Colonic mucosa (tissue), 4 donors: ENCODE measurements around the gene DCAF12L2. TPM values are rescaled to one million over a fixed set of nuclear protein-coding genes. Genes with fewer than 3 reads are reported as not detected.

Source experiments
- DNase-seq: peaks from one replicate; pipeline ENCODE4 v3.0.0-alpha.2; 2020
- H3K27ac ChIP-seq: fragments of 200-600 bp; one replicate; pipeline ENCODE4 v1.8.0; 2021
- H3K27me3 ChIP-seq: fragments of 200-600 bp; one replicate; pipeline ENCODE4 v1.8.0; 2021
- H3K36me3 ChIP-seq: fragments of 200-600 bp; one replicate; pipeline ENCODE4 v1.8.0; 2021
- H3K4me1 ChIP-seq: fragments of 200-600 bp; one replicate; pipeline ENCODE4 v1.8.0; 2021; ENCODE audit warnings: mild to moderate bottlenecking
- H3K4me3 ChIP-seq: fragments of 200-600 bp; one replicate; pipeline ENCODE4 v1.8.0; 2021
- H3K9ac ChIP-seq, 2 donors: one replicate each; pipeline ENCODE4 v1.7.0; 2013; ENCODE audit warnings: control low read depth in 2 of 2, low read depth in 2 of 2, low read length in 2 of 2
- H3K9me3 ChIP-seq: fragments of 200-600 bp; one replicate; pipeline ENCODE4 v1.8.0; 2021
- intact Hi-C: fragments of 100-400 bp; cut with DNase I; formaldehyde crosslinking; loops from one replicate; pipeline ENCODE4 v1.14.1; 2022
- total RNA-seq, 2 donors: library from RNA; stranded (reverse); fragmentation: NEBNext Ultra II Directional in 1 of 2; extraction: Animal tissue kit (Norgen Biotek cat#: 25700) in 1 of 2; gene quantifications; one replicate each; pipeline ENCODE4 v1.2.1, GENCODE V29; 2021
- TF ChIP-seq, protein P1 (sequence below): fragments of 200-600 bp; IDR thresholded peaks from one replicate; pipeline ENCODE4 v1.8.0; 2022; ENCODE audit warnings: antibody characterized with exemption, mild to moderate bottlenecking
- donor health status: healthy.
- donor health status: DM: no; HTN: no; CAD: no.
- donor health status: DM: no; HTN: no; CAD: no.

Gene DCAF12L2
- total RNA-seq, 2 donors from 2014 or later: 0.08 TPM; not detected in 1

DNA sequence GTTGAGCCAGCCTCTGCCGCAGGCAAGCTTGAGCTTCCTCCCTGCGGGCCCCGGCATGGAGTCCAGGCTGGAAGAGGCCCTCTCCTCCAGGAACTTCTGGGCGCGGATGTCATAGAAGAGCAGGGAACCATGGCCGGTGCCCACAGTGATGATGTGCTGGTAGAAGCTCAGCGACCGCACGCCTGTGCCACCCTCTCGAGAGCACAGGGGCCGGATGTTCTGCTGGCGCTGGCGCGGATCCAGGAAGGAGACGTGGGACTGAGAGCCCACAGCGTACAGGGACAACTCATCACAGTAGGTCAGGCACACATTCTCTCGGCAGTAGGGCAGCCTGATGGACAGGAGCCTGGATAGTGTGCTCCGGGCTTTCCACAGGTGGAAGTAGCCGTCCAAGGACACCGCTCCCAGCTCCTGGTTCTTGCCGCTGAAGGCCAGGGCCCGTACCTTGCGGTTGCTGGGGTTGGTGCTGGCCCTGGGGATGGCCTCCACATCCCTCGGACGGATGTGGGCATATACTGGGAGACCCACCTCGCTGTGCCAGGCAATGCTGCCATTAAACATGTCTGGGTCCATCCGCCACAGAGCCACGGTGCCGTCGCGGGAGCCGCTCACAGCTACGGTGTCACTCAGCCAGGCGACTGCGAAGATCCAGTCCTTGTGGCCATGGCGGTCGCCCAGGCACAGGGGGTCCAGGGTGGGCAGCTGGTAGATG is 1.2 kb downstream of the DCAF12L2 start:
- intact Hi-C loops: no loop called here
- Histone ChIP-seq H3K27ac (no peak overlapping the region), H3K27me3 (no peaks in the 10 kb centered on the region), H3K9ac (no peak overlapping the region), H3K36me3 (no peaks in the 10 kb centered on the region), H3K9me3 (no peaks in the 10 kb centered on the region), H3K4me1 (no peaks in the 10 kb centered on the region), H3K4me3 (no peak overlapping the region)
- TF ChIP-seq, protein P1, sequence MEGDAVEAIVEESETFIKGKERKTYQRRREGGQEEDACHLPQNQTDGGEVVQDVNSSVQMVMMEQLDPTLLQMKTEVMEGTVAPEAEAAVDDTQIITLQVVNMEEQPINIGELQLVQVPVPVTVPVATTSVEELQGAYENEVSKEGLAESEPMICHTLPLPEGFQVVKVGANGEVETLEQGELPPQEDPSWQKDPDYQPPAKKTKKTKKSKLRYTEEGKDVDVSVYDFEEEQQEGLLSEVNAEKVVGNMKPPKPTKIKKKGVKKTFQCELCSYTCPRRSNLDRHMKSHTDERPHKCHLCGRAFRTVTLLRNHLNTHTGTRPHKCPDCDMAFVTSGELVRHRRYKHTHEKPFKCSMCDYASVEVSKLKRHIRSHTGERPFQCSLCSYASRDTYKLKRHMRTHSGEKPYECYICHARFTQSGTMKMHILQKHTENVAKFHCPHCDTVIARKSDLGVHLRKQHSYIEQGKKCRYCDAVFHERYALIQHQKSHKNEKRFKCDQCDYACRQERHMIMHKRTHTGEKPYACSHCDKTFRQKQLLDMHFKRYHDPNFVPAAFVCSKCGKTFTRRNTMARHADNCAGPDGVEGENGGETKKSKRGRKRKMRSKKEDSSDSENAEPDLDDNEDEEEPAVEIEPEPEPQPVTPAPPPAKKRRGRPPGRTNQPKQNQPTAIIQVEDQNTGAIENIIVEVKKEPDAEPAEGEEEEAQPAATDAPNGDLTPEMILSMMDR: no peak
- no peak for DNase-seq

DNA sequence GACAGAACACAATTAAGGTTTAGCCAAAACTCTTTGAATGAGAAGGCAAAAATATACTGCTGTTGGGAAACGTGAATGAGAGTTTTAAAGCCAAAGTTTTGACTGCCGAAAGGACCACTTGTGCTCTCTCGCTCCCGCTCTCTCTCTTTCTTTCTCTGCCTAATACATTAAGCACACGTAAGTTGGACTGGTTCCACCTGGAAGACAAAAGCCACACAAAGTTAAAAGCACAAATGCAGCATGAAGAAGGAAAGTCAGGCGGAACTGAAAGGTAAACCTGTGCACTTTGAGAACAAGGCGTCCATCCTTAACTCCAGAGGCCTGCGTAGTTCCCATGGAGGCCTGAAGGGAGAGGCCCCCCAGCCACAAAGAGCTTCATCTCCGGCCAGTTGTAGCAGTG is 1.9 kb downstream of the DCAF12L2 start:
- no peak for DNase-seq
- TF ChIP-seq, protein P1: no peak
- intact Hi-C loops: no loop called here
- Histone ChIP-seq H3K4me3 (no peak overlapping the region), H3K4me1 (no peaks in the 10 kb centered on the region), H3K36me3 (no peaks in the 10 kb centered on the region), H3K9me3 (no peaks in the 10 kb centered on the region), H3K9ac (no peak overlapping the region), H3K27ac (no peak overlapping the region), H3K27me3 (no peaks in the 10 kb centered on the region)

DNA sequence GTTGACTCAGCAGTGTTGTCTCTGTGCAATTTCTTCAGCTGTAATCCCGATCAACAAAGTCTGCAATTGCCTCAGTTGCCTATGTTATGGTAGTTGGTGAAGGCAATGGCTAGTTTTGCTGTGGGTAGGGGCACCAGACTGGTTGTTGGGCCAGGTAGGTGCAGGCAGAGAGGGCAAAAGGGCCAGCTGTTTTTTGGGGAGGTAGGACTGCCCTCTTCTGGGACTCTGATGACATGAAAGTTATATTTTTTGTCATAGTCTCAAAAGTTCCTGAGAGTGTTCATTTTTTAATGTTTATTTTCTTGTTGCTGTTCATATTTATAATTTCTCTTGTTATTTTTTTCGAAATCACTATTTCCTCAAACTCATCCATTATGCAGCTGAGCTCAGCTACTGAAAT is 25.1 kb downstream of the DCAF12L2 start:
- Histone ChIP-seq H3K9me3 (no peaks in the 10 kb centered on the region), H3K36me3 (no peaks in the 10 kb centered on the region), H3K4me1 (no peaks in the 10 kb centered on the region), H3K27me3 (no peaks in the 10 kb centered on the region), H3K9ac (no peak overlapping the region), H3K27ac (no peak overlapping the region), H3K4me3 (no peak overlapping the region)
- intact Hi-C loops: no loop called here
- TF ChIP-seq, protein P1: no peak
- DNase-seq: no peak

DNA sequence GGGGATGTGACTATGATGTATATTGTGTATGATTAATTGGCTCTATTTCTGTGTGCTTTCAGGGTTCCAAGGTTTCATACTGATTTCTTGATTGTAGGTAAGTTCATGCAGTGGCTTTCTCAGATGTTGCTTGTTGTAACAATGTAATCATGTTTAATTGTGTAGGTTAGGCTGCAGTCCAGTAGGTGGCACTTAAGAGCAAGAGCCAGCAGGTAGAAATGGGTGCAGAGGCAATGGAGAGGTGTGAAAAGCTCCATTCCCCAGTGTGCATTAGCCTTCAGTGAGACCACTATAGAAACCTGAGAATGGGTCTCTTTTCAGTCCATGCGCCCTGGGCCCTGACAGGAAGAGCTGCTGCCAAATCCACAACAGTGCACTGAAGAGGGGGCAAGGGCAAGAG is 28.2 kb downstream of the DCAF12L2 start:
- H3K9me3 ChIP-seq: no peaks in the 10 kb centered on the region
- no peaks in the 10 kb centered on the region for H3K36me3 ChIP-seq
- no peaks in the 10 kb centered on the region for H3K4me1 ChIP-seq
- no peak overlapping the region for H3K27ac ChIP-seq
- TF ChIP-seq, protein P1: no peak
- no peak for DNase-seq
- intact Hi-C loops: no loop called here
- H3K27me3 ChIP-seq: no peaks in the 10 kb centered on the region
- no peak overlapping the region for H3K9ac ChIP-seq
- no peak overlapping the region for H3K4me3 ChIP-seq

DNA sequence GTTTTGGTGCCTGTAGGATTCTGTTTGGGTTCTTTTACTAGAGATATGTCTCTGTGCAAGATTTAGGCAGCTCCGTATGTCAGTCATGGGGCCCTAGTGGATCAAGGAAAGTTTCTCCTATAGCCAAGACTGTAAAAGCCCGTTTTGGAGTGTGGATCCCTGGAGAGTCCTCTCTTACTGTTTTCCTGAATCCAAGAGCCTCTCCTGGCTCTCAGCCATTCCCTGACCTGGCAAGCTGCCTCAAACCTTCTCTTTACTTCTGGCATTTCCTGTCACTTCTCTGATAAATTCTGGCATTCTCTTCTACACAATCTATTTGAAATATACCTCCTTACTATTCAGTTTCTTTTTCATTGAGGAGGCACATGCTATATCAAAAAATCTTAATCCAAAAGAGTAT is 41.4 kb downstream of the DCAF12L2 start:
- H3K4me1 ChIP-seq: no peaks in the 10 kb centered on the region
- TF ChIP-seq, protein P1: no peak

More for the DNA sequence above, 41.4 kb downstream of the DCAF12L2 start:
- DNase-seq: no peak
- H3K4me3 ChIP-seq: no peak overlapping the region
- H3K27me3 ChIP-seq: no peaks in the 10 kb centered on the region
- intact Hi-C loops: no loop called here
- no peaks in the 10 kb centered on the region for H3K9me3 ChIP-seq
- no peak overlapping the region for H3K27ac ChIP-seq
- no peak overlapping the region for H3K9ac ChIP-seq
- H3K36me3 ChIP-seq: no peaks in the 10 kb centered on the region
